ENCODE results near the gene TRIOBP. TPM values are rescaled to one million over a fixed set of nuclear protein-coding genes. Genes with fewer than 3 reads are reported as not detected.

Gene TRIOBP
- polyA plus RNA-seq, 1 donor (not counting 4 experiments of a cell fraction or from before 2014, with no cell fraction given), result 22.2 TPM

DNA sequence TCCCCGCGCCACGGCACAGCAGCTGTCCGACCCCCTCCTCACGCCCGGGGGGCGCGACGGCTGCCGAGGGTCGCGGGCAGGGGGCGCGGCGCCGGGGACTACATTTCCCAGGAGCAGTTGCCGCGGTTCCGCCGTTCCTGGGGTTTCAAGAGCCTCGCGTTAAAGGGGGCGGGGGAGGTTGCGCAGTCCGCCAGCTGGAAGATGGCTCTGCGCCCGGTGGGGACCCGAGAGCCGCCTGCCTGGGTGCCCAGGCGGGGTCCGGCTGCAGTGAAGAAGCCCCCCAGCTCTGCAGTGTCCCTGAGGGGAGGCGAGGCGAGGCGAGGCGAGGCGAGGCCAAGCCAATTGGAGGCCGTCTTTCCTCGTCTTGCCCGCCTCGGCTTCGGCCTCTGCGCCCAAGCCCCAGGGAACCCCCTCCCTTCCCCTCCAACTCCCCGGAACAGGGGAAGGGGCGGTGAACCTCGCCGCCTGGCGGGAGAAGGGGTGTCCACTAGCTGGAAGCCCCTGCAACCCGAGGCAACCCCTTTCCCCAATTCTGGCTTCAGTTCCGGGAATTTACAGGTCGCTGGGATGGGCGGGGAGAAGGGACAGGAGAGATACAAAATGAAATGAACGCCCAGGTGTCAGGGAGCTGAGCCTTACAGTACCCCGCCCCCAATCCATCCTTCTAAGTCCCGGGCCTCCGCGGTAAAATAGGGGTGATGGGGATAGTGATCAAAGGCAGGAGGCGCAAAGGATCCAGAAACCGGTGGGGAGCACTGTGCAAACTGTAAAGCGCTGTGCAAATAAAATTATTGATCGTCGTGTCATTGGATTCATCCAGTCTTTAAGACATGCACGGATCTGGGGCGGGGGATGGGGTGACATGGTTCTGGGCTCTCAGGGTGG is 105.7 kb downstream of the TRIOBP start:
- no peak overlapping the region for H3K27ac ChIP-seq (ENCODE audit: control insufficient read depth, insufficient read depth, low read length)
- no peaks in the 10 kb centered on the region for H4K20me1 ChIP-seq (ENCODE audit: control insufficient read depth, extremely low read depth, insufficient read depth, low read length)
- peaks cover 11% of the 10 kb centered on the region for H3K4me1 ChIP-seq (ENCODE audit: control insufficient read depth, extremely low read depth, insufficient read depth, low read length)
- H3K9me3 ChIP-seq (ENCODE audit: control insufficient read depth, low read depth, low read length), result no peaks in the 10 kb centered on the region
- peak overlapping the region; percentile 49 to 83 (median 78) for H3K4me3 ChIP-seq (ENCODE audit: control insufficient read depth in 2 of 3, extremely low read depth in 1 of 3, insufficient read depth in 2 of 3, low read depth in 1 of 3, low read length in 3 of 3)
- no peaks in the 10 kb centered on the region for H3K79me2 ChIP-seq (ENCODE audit: control insufficient read depth, insufficient read depth, low read length)
- H3K9me1 ChIP-seq (ENCODE audit: control insufficient read depth, extremely low read depth, insufficient read depth, low read length), result no peaks in the 10 kb centered on the region
- no peaks in the 10 kb centered on the region for H3K27me3 ChIP-seq (ENCODE audit: control insufficient read depth, extremely low read depth, insufficient read depth, low read length)
- peak overlapping the region; percentile 89 for H2AFZ ChIP-seq (ENCODE audit: control insufficient read depth, low read length)
- dilution Hi-C loops (cut with MboI; ENCODE audit: extremely low pct_ligation_motif_present, low sequenced_read_pairs), result no loop called here
- no peak for FAIRE-seq
- peak overlapping the region; percentile 71 for H3K9ac ChIP-seq (ENCODE audit: control insufficient read depth, extremely low read depth, insufficient read depth, low read length)
- peak overlapping the region; percentile 92 for H3K4me2 ChIP-seq (ENCODE audit: control insufficient read depth, extremely low read depth, insufficient read depth, low read depth, low read length)
- H3K36me3 ChIP-seq (ENCODE audit: control insufficient read depth in 2 of 2, extremely low read depth in 1 of 2, insufficient read depth in 2 of 2, low read length in 2 of 2), result no peaks in the 10 kb centered on the region
- no peak for DNase-seq (ENCODE audit: low read depth, low spot score)
- TF ChIP-seq, protein P1, sequence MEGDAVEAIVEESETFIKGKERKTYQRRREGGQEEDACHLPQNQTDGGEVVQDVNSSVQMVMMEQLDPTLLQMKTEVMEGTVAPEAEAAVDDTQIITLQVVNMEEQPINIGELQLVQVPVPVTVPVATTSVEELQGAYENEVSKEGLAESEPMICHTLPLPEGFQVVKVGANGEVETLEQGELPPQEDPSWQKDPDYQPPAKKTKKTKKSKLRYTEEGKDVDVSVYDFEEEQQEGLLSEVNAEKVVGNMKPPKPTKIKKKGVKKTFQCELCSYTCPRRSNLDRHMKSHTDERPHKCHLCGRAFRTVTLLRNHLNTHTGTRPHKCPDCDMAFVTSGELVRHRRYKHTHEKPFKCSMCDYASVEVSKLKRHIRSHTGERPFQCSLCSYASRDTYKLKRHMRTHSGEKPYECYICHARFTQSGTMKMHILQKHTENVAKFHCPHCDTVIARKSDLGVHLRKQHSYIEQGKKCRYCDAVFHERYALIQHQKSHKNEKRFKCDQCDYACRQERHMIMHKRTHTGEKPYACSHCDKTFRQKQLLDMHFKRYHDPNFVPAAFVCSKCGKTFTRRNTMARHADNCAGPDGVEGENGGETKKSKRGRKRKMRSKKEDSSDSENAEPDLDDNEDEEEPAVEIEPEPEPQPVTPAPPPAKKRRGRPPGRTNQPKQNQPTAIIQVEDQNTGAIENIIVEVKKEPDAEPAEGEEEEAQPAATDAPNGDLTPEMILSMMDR (optimal IDR thresholded peaks at IDR 0.05 in 1 of 3, IDR thresholded peaks at IDR 0.05 in 1 of 3, conservative IDR thresholded peaks at IDR 0.05 in 1 of 3; ENCODE audit: extremely low read depth in 1 of 3, insufficient read depth in 2 of 3, low read length in 3 of 3), result no peak
- TF ChIP-seq EZH2 (IDR thresholded peaks at IDR 0.05; ENCODE audit: low read length), result no peak

DNA sequence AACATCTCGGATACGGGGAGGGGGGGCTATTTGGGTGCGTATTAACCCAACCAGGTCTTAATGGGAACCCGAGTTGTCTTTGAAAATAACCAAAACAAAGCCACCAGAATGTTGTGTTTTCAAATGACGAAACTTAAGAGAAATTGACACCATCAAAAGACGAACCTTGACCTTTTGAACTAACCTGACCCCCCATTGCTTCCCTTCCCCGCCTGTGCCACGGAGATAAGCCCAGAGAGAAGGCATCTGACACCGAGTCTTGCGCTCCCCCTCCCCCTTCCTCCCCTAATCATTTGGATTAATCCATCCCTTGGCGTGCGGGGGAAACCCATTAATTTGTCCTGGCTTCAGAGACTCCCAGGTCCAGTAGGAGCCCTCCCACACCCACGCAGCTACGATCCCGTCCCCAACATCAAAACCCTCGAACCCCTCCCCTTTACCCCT is 106.4 kb downstream of the TRIOBP start:
- FAIRE-seq, result no peak
- Histone ChIP-seq H3K79me2 (ENCODE audit: control insufficient read depth, insufficient read depth, low read length) (no peaks in the 10 kb centered on the region), H3K4me2 (ENCODE audit: control insufficient read depth, extremely low read depth, insufficient read depth, low read depth, low read length) (peak overlapping the region; percentile 92), H3K4me1 (ENCODE audit: control insufficient read depth, extremely low read depth, insufficient read depth, low read length) (peaks cover 11% of the 10 kb centered on the region), H3K9ac (ENCODE audit: control insufficient read depth, extremely low read depth, insufficient read depth, low read length) (no peak overlapping the region), H4K20me1 (ENCODE audit: control insufficient read depth, extremely low read depth, insufficient read depth, low read length) (no peaks in the 10 kb centered on the region), H3K27ac (ENCODE audit: control insufficient read depth, insufficient read depth, low read length) (no peak overlapping the region), H3K9me3 (ENCODE audit: control insufficient read depth, low read depth, low read length) (no peaks in the 10 kb centered on the region), H2AFZ (ENCODE audit: control insufficient read depth, low read length) (no peak overlapping the region), H3K9me1 (ENCODE audit: control insufficient read depth, extremely low read depth, insufficient read depth, low read length) (no peaks in the 10 kb centered on the region), H3K36me3 (ENCODE audit: control insufficient read depth in 2 of 2, extremely low read depth in 1 of 2, insufficient read depth in 2 of 2, low read length in 2 of 2) (no peaks in the 10 kb centered on the region), H3K4me3 (ENCODE audit: control insufficient read depth in 2 of 3, extremely low read depth in 1 of 3, insufficient read depth in 2 of 3, low read depth in 1 of 3, low read length in 3 of 3) (peak overlapping the region in 1 of 3 experiments; percentile 83), H3K27me3 (ENCODE audit: control insufficient read depth, extremely low read depth, insufficient read depth, low read length) (no peaks in the 10 kb centered on the region)
- TF ChIP-seq, protein P1 (optimal IDR thresholded peaks at IDR 0.05 in 1 of 3, IDR thresholded peaks at IDR 0.05 in 1 of 3, conservative IDR thresholded peaks at IDR 0.05 in 1 of 3; ENCODE audit: extremely low read depth in 1 of 3, insufficient read depth in 2 of 3, low read length in 3 of 3), result no peak
- TF ChIP-seq EZH2 (IDR thresholded peaks at IDR 0.05; ENCODE audit: low read length), result no peak
- dilution Hi-C loops (cut with MboI; ENCODE audit: extremely low pct_ligation_motif_present, low sequenced_read_pairs), result no loop called here
- DNase-seq (ENCODE audit: low read depth, low spot score), result no peak
